Body of pancreas (tissue), 4 donors: Measurements from ENCODE around the gene TRIM6.

Experiments
- CTCF ChIP-seq, 7 experiments: fragments of 450-650 bp in 4 of 7; fragments of 200-600 bp in 3 of 7; sonication (generic) in 3 of 7; IDR thresholded peaks; one replicate each; pipeline ENCODE4 v1.5.1; 2016 to 2019; ENCODE audit warnings: antibody characterized with exemption in 7 of 7
- POLR2A ChIP-seq, 3 donors: fragments of 450-650 bp; IDR thresholded peaks; one replicate each; pipeline ENCODE4 v1.6.1; 2016; ENCODE audit warnings: antibody characterized with exemption in 3 of 3, mild to moderate bottlenecking in 2 of 3

- TF ChIP-seq CTCF (IDR thresholded peaks at IDR 0.05) (no peak), POLR2A (IDR thresholded peaks at IDR 0.05) (no peak)
These were observed 48.5 kb upstream of the TRIM6 start for GRCh38 chr11:5547982-5548381.
